ENCODE measurements around the gene RECQL5.

Gene RECQL5

GRCh38 chr17:75688209-75688825 lies 21.4 kb upstream of the RECQL5 start:
- no peak for DNase-seq (ENCODE audit: low spot score)

- DNase-seq (ENCODE audit: low spot score), result no peak
Measured at GRCh38 chr17:75685499-75685898, 18.5 kb upstream of the RECQL5 start.

GRCh38 chr17:75684924-75685323 lies 18.0 kb upstream of the RECQL5 start:
- DNase-seq (ENCODE audit: low spot score), result no peak

GRCh38 chr17:75684249-75684648 lies 17.3 kb upstream of the RECQL5 start:
- DNase-seq (ENCODE audit: low spot score), result no peak

GRCh38 chr17:75683583-75683982 lies 16.6 kb upstream of the RECQL5 start:
- peak; percentile 47 for DNase-seq (ENCODE audit: low spot score)

- no peak for DNase-seq (ENCODE audit: low spot score)
Measured at GRCh38 chr17:75681289-75681688, 14.3 kb upstream of the RECQL5 start.

- DNase-seq (ENCODE audit: low spot score), result no peak
Measured at GRCh38 chr17:75680431-75680830, 13.5 kb upstream of the RECQL5 start.

GRCh38 chr17:75679706-75680211 lies 12.8 kb upstream of the RECQL5 start:
- no peak for DNase-seq (ENCODE audit: low spot score)

- DNase-seq (ENCODE audit: low spot score), result no peak
Measured at GRCh38 chr17:75676461-75676860, 9.5 kb upstream of the RECQL5 start.

GRCh38 chr17:75673487-75673886 lies 6.5 kb upstream of the RECQL5 start:
- DNase-seq (ENCODE audit: low spot score), result no peak

GRCh38 chr17:75672011-75672410 lies 5.1 kb upstream of the RECQL5 start:
- no peak for DNase-seq (ENCODE audit: low spot score)

GRCh38 chr17:75670868-75671267 lies 3.9 kb upstream of the RECQL5 start:
- DNase-seq (ENCODE audit: low spot score), result no peak

GRCh38 chr17:75668489-75668888 lies 1.5 kb upstream of the RECQL5 start:
- DNase-seq (ENCODE audit: low spot score), result no peak

- DNase-seq (ENCODE audit: low spot score), result no peak
Measured at GRCh38 chr17:75667825-75668224, 871 bp upstream of the RECQL5 start.

GRCh38 chr17:75665981-75666380 lies 973 bp downstream of the RECQL5 start:
- no peak for DNase-seq (ENCODE audit: low spot score)

GRCh38 chr17:75664099-75664549 lies 2.8 kb downstream of the RECQL5 start:
- no peak for DNase-seq (ENCODE audit: low spot score)

GRCh38 chr17:75662511-75662910 lies 4.4 kb downstream of the RECQL5 start:
- no peak for DNase-seq (ENCODE audit: low spot score)

- no peak for DNase-seq (ENCODE audit: low spot score)
Measured at GRCh38 chr17:75661531-75661930, 5.4 kb downstream of the RECQL5 start.

GRCh38 chr17:75658237-75658636 lies 8.7 kb downstream of the RECQL5 start:
- DNase-seq (ENCODE audit: low spot score), result no peak

- DNase-seq (ENCODE audit: low spot score), result no peak
Measured at GRCh38 chr17:75654176-75654575, 12.8 kb downstream of the RECQL5 start.

- DNase-seq (ENCODE audit: low spot score), result peak; percentile 51
Measured at GRCh38 chr17:75652934-75653549, 13.9 kb downstream of the RECQL5 start.

- DNase-seq (ENCODE audit: low spot score), result no peak
Measured at GRCh38 chr17:75652341-75652740, 14.6 kb downstream of the RECQL5 start.

GRCh38 chr17:75650874-75651273 lies 16.1 kb downstream of the RECQL5 start:
- no peak for DNase-seq (ENCODE audit: low spot score)

- DNase-seq (ENCODE audit: low spot score), result no peak
Measured at GRCh38 chr17:75649687-75650086, 17.3 kb downstream of the RECQL5 start.

Data from AG08396 (cell line).